GM19193 (cell line): ENCODE data around the gene RPS6KA2.

Source experiments
- POLR2A ChIP-seq: IDR thresholded peaks from 4 replicates; pipeline ENCODE4 v1.6.1; 2011; ENCODE audit not compliant: insufficient read depth, insufficient read length; ENCODE audit errors: extremely low read depth

The RPS6KA2 gene

DNA sequence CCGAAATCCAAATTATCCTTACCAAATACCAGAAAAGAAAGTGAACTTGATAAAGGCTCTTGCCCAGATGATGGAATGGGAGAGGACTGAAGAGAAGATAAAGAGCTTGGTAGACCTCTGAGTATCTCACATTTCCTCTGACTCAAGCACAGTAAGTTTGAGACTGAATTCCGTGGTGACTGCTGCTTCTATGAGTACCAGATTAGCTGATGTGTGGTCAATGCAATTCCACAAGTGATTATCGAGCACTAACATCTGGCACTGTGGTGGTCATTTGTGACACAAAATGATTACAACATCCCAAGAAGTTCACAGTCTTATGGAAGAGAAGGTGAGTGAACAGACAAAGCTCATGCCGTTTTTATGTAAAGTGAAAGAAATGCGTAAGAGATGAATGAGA lies 2.6 kb upstream of the RPS6KA2 start:
- no peak for TF ChIP-seq POLR2A

DNA sequence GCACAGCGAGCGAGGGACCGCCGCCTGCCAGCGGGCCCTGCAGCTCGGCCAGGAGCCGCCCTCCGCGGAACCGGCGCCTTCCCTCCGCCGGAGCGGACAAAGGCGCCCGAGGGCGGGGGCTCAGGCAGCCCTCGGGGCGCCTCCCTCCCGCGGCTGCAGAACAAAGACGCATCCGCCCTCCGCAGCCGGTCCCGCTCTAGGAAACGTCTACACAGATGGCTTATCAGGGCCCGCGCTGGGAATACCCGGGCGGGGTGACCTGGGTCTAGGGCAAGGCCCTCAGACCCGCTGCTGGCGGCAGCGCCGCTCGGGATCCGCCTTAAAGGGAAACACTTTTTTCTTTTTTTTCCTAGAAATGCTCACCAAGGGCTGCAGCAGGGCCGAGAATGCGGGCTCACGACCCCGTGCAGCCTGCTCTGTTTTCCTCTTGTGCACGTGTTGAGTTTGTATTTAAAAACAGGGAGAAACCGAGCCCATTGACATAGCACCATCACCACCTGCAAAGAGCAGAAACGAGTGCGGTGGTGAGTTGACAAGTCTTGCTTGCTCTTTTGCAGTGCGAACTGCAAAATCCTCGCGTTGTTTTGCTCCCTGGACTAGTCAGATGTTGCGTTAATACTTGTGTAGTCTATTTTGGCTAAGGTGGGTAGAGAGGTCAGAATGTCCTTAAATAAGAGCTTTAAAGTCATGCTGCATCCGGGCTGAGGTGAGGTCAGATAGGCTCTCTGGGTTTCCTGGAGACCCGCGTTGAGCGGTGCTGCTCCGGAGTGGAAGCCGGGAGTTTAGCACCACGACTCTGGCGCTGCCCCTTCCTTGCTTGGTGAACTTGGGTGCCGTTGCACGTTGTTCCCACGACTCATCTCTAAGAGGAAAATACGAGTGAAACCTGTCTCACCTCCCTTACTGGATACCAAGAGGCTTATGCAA lies 1.1 kb upstream of the RPS6KA2 start:
- TF ChIP-seq POLR2A = no peak

DNA sequence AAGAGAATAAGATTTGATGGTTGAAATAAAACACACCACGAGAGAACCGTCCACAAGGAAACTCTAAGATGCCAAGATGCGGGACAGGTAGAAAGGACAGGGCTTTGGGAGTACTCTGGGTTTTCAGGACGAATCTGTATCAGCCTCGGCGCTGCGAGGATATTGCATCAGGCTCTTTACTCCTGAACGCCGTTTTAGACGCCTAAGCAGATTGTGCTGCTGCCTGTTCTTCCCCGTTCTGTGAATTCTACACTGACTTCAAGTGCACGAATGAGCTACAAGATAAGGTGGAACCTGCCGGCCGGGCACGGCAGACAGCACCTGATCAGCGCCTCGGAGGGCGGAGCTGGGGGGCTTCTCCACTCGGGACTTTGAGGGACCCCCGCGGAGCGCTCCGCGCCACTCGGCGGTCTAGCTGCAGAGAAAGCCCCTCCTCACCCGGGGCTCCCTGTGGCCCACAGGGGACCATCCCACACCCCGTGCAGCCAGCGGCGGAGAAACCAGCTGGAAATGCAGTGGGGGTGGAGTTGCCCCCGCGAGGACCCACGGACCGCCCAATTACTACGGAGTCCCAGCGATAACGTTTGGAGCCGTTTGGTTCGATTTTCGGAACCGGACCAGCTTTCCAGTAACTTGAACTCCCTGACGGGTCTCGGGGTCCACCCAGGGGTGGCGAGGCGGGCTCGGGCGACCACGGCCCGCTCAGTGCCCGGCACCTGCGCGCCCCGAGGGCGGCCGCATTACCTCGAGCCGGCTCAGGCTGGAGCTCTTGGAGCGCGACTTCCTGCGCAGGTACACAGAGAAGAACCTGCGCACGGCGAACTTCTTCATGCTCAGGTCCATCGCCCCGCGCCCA lies 646 bp downstream of the RPS6KA2 start:
- TF ChIP-seq POLR2A = no peak

DNA sequence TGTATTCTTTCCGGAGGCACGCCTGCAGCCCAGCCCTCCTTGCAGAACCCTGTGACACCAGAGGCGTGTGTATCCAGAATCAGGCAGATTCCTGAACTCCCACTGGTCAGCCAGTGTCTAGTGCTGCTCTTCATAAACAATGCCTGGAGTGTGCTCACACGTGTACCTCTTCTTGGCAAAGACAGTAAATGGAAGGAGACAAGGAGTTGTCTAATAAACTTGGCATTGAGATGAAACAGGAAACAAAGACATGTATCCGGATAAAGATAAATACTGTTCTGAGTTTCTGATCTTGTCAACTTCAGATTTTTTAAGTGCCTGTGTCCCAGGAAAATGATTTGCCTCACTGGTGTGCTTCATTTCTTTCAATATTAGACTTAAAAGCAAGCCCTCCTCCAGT lies 1.7 kb downstream of the RPS6KA2 start:
- TF ChIP-seq POLR2A = no peak

DNA sequence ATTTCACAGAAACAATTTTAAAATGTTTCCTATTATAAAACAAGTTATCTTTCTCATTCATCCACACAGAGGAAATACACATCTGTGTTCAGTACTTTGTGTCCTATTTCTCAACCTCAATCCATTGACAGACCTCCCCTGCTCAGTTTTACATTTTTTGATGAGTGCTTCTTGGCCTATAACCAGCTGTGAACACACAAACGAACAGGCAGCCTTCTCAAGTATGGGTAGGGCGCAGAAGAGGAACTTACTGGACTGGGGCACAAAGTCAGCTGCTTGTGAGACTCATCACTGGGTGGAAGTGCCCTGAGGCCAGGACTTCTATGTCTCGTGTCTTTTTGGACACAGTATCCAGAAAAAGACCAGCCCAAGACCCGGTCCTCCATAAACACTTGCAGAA lies 2.8 kb downstream of the RPS6KA2 start:
- no peak for TF ChIP-seq POLR2A

DNA sequence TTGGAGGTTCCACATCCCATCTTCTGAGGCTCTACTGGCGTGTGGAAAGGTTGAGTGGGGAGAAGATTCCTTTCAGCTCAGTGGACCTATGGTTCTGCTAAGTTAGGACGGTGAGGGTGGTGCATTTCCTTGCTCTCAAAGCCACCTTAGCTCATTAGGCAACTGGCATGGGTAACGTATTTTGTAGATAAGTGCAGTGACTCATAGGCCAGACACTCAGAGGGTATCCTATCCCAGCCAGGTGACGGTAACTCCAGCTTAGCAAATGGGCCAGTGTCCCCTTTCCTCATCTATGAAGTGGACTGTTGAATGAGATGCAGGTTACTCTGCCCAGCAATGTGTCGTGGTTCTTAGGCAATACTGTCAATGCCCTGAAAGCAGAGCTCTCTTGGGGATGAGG lies 3.7 kb downstream of the RPS6KA2 start:
- no peak for TF ChIP-seq POLR2A

DNA sequence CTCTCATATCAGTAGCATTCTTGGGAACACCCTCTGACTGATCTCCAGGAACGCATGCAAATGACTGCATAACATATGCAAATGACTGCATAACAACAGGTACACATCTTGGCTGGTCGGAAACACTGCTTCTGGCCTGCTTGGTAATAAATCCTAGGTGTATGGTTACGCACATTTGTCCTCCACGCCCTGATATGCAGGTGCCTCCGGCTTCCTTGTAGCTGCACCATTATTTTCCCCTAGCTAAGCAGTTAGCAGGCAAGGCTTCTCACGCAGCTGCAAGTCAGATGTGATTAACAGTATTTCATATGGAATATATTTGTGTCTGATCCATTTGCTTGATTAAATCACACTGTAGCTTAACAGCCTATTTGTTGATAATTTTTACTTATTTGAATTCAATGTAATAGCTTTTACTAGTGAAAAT lies 5.9 kb downstream of the RPS6KA2 start:
- no peak for TF ChIP-seq POLR2A

DNA sequence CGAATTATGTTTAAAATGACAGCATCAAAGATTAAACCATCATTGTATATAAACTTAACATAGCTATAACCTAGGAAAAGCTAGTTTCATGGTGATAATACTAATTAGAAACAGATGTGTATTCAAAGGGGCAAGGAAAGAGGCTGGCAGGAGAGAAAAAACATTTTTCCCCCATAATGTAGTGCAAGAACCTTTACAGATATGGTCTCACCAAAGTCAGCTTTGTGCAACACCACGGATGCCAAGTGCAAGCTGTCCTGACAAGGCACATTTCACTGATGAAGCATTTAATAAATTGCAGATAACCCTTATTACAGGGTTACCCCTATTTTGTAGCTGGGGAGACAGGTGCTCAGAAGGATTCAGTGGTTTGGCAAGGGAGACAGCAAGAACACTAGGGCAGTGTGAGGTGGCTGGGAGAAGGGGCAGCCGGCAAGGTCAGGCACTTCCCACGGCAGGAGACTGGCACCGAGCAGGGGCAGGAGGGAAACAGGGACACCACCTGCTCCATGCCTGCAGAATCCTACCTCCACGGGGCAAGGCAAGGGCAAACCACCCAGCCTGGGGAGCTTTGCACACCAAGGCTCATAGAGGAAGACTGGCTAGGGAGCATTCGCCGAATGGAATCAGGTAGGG lies 6.5 kb downstream of the RPS6KA2 start:
- no peak for TF ChIP-seq POLR2A

DNA sequence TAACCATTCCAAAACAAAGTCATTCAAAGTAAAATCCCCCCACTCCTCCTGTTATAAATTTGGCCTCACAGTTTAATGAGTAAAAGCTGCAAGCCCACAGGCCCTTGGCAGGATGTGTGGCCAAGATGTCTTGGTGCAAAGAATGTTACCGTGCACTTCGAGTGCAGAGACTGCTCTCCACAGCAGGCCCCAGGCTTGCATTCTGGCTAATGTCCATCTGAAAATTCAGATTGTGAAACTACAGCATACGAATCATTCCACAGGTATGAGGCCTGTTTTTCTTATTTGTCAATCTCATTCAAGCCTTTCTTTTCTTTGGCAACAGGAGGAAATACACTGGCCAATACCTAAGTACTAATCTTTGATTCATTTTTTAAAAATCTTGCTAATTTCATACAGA lies 7.1 kb downstream of the RPS6KA2 start:
- TF ChIP-seq POLR2A = no peak

DNA sequence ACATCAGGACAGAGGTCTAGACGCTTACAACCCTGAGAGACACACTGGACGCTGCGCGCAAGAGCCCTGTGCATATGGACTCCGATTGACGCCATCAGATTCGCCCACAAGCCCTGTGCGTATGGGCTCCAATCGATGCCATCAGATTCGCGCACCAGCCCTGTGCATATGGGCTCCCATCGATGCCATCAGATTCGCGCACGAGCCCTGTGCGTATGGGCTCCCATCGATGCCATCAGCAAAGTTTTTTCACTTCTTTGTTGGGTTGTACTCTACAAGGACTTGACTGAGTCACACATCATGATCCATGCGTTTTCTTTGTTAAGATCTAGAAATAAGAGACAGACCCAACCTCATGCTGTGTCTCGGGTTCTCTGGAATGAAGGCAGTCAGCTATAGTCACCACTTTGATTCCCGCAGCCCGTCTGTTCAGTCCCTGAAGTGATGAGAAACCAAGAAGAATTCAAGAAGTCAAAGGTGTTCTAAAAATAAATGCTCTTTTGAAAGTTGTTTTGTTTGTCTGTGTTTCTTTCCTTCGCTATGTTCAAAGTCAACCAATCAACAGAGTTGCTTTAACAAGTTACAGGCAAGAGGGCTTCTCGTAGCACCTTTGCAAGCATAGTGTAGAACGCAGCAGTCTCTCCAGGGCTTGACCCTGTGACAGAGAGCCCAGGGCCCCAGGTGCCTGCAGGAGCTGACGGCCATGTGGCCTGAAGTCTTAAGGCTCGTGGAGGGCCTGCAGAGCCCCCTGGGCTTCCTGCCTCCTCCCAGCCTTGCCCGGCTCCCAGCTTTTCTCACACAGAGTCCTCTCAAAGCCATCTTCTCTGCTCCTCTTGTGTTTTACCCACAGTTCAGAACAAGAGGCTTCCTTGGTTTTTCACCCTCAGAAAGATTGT lies 7.9 kb downstream of the RPS6KA2 start:
- TF ChIP-seq POLR2A = no peak

DNA sequence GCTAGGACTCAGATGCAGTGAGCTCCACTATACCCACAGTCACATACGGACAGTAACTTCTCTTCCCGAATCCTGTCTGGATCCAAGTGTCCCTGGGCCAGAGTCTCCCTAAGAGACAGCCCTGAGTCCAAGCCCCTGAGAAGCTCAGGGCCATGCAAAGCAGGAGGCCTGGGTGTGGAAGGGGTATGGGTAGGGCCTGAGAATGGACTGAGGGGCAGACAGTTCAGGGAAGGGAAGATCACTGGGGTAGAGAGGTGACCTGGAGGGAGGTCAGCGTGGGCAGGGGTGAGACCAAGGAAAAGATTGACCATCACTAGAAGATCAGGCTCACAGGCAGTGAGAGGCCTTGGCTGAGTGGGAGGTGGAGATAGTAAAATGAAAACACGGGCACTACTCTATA lies 8.8 kb downstream of the RPS6KA2 start:
- no peak for TF ChIP-seq POLR2A

DNA sequence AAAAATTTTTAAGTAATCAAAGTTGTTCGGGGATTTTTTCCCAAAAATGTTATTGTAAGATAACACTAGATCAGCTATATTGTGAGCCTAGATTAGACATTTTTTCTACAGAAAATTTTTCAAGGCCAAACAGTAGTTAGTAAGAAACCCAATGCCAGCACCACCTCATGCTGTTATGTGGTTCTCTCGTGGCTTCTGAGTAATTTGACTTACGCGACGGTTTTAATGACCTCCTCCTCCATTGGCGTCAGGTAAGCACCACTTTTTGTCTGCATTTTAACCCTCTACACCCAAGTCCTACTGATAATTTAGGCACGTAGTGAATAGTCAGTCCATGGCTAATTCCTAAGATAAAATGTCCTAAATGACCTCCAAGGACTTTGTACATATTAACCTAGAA lies 9.7 kb downstream of the RPS6KA2 start:
- TF ChIP-seq POLR2A = no peak

DNA sequence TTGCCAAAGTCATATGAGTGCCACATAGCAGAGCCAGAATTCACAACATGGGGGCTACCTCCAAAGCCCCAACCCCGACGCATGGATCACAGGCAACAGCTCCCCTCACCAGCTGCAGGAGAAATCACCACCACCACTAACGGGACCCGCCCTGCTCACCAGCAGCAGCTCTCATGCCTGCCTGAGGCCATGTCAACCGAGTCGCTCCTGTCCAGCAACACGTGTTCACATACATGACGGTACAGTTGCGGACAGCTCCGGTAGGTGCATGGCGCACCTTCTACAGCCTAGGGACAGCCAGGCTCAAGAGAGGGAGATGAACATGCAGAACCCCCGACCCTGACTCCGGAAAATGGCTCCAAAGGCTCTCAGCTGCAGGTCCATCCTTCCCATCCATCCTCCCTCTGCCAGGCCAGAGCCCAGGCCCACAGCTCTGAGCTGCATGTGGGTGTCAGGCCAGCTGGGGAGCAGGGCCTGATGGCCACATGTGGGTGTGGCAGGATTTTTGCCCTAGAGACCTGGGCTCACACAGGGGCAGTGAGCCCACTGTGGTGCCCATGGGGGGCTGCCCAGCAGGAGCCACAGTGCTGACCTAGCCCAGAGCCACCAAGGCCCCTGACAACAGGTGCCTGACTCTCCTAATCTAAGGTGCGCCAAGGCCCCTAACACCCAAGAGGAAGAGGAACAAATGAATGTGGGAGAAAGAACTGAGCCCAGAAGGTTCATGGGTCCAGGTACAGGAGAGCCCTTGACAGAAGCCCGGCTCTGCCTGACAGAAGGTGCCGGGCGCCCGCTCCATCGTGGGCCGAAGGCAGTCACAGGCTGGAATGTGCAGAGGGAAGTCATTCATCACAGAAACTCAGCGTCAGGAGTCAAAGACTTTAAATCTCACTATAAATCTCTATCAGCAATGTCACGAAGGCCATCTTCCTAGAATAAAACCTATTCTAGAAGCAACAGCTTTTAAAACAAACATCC lies 10.5 kb downstream of the RPS6KA2 start:
- TF ChIP-seq POLR2A = no peak
